ENCODE measurements around the gene OBSCN.
A peak's percentile ranks its signal among the peaks of the same experiment; 100 is the strongest.

Gene OBSCN

DNA sequence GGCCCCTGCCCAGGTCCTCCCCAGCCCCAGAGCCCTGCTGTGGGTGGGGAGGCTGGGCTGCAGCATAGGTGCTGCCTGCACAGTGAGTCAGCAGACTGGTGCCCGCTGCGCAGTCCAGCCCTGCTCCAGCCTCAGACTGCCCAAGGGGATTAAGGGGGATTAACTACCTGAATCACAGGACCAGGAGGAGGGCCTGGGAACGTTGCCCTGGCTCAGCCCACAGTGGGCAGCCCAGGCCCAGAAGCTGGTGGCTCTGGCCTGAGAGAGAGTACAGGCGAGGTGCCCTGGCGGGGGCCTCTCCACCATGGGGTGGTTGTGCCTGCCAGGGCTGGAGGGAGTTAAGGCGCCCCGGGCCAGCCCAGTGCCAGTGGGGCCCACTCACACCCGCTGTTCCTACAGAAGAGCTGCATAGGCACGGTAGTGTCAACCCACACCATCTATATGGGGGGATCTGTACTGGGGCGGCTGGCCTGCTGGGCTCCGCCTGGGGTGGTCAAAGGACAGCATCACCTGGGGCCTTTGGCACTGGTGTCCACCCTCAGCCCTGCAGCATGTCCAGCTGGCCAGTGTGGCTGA lies 2.3 kb downstream of the OBSCN start:
- in situ Hi-C loops (cut with HindIII; ENCODE audit: low pct_ligation_motif_present, low pct_unique_long_range_greater_than_20kb, low sequenced_read_pairs) = no loop called here
- DNase-seq = no peak

DNA sequence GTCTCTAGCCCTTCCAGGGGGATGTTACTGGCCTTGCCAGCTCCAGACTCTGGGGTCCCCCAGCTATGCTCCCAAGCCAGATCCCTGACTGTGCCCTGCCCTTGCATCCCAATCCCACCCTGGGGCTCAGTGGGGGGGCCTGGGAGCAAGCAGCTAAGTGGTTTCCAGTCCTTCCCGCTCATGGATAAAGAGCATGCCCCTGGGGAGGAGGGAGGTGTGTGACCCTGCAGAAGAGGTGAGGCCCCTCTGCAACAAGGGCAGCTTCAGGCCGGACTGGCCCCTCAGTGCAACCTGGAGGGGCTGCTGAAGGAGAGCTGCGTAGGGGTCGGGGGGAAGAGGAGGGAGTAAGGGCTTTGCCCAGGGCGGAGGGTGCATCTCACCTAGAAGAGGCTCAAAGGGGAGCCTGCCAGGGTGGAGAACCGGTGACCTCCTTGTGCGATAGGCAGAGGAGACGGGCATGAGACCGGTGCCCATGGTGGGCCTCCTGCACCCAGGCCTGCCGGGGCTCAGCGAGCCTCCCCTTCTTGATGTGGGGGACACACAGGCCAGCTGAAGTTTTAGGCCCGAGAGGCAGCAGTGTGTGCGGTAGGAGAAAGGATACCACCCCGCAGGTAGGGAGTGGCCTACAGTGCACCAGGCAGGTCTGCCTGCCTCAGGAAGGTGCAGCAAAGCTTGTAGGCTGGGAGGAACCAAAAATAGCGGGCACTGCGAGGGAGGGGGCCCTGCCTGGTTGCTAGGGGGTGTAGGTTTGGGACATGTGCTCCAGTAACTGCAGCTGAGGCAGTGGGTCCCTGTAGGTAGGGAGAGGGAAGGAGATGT lies 3.1 kb downstream of the OBSCN start:
- in situ Hi-C loops (cut with HindIII; ENCODE audit: low pct_ligation_motif_present, low pct_unique_long_range_greater_than_20kb, low sequenced_read_pairs) = no loop called here

DNA sequence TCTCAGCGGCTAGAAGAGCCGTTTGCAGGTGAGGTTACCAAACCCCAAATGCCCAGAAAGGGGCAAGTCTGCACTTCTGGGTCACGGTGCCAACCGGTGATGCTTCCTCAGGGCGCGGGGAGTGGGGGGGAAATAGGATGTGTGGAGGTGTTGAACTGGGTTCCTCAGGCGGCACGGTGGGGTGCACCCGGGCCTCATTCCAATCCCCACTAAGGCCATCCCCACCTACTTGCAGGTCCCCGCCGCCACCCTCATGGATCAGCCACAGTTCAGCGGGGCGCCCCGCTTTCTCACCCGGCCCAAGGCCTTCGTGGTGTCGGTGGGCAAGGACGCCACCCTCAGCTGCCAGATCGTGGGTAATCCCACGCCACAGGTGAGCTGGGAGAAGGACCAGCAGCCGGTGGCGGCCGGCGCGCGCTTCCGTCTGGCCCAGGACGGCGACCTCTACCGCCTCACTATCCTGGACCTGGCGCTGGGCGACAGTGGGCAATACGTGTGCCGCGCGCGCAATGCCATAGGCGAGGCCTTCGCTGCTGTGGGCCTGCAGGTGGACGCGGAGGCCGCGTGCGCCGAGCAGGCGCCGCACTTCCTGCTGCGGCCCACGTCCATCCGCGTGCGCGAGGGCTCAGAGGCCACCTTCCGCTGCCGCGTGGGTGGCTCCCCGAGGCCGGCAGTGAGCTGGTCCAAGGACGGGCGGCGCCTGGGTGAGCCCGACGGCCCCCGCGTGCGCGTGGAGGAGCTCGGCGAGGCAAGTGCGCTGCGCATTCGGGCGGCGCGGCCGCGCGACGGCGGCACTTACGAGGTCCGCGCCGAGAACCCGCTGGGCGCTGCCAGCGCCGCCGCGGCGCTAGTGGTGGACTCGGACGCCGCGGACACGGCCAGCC lies 3.9 kb downstream of the OBSCN start:
- DNase-seq = no peak

More for the DNA sequence above, 3.1 kb downstream of the OBSCN start:
- DNase-seq = no peak

DNA sequence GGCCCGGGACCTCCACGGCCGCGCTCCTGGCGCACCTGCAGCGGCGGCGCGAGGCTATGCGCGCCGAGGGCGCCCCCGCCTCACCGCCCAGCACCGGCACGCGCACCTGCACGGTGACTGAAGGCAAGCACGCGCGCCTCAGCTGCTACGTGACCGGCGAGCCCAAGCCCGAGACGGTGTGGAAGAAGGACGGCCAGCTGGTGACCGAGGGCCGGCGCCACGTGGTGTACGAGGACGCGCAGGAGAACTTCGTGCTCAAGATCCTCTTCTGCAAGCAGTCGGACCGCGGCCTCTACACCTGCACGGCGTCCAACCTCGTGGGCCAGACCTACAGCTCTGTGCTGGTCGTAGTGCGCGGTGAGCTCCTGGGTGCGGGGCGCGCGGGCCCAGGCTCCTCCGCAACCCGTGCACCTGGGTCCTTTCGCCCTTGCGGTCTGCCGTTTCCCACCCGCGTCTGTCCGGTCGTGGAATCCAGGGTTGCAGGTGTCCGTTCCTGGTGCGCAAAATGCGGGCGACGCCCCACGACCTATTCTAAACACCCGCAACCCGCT lies 4.6 kb downstream of the OBSCN start:
- in situ Hi-C loops (cut with HindIII; ENCODE audit: low pct_ligation_motif_present, low pct_unique_long_range_greater_than_20kb, low sequenced_read_pairs) = no loop called here
- DNase-seq = no peak

More for the DNA sequence above, 3.9 kb downstream of the OBSCN start:
- in situ Hi-C loops (cut with HindIII; ENCODE audit: low pct_ligation_motif_present, low pct_unique_long_range_greater_than_20kb, low sequenced_read_pairs) = no loop called here

DNA sequence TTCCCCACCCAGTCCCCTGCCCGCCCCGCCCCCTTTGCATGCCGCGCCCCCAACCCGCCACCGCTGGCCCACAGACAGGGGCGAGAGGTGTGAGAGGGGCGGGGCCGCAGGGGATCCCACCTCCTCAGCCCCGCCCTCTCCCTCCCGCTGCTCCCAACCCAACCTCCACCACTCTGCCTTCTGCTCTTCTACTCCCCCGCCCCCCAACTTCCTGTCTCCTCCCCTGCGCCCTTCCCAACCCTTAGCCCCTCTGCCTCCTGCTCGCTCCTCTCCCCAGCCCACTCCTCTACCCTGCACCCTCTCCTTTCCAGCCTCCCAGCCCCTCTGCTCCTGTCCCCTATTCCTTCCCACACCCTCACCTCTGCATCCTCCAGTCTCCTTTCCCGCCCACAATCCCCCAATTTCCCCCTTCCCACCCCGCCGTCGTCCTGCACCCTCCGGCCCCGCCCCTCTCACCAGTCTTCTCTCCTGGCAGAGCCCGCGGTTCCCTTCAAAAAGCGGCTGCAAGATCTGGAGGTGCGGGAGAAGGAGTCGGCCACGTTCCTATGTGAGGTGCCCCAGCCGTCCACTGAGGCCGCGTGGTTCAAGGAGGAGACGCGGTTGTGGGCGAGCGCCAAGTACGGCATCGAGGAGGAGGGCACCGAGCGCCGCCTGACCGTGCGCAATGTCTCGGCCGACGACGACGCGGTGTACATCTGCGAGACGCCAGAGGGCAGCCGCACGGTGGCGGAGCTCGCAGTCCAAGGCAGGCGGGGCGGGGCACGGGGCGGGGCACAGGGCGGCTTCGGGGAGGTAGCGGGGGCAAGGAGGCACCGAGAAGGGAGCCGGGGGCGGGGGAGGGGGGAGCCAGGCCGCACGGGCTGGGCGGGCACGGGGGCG lies 5.4 kb downstream of the OBSCN start:
- in situ Hi-C loops (cut with HindIII; ENCODE audit: low pct_ligation_motif_present, low pct_unique_long_range_greater_than_20kb, low sequenced_read_pairs) = no loop called here
- peak; percentile 90 for DNase-seq

DNA sequence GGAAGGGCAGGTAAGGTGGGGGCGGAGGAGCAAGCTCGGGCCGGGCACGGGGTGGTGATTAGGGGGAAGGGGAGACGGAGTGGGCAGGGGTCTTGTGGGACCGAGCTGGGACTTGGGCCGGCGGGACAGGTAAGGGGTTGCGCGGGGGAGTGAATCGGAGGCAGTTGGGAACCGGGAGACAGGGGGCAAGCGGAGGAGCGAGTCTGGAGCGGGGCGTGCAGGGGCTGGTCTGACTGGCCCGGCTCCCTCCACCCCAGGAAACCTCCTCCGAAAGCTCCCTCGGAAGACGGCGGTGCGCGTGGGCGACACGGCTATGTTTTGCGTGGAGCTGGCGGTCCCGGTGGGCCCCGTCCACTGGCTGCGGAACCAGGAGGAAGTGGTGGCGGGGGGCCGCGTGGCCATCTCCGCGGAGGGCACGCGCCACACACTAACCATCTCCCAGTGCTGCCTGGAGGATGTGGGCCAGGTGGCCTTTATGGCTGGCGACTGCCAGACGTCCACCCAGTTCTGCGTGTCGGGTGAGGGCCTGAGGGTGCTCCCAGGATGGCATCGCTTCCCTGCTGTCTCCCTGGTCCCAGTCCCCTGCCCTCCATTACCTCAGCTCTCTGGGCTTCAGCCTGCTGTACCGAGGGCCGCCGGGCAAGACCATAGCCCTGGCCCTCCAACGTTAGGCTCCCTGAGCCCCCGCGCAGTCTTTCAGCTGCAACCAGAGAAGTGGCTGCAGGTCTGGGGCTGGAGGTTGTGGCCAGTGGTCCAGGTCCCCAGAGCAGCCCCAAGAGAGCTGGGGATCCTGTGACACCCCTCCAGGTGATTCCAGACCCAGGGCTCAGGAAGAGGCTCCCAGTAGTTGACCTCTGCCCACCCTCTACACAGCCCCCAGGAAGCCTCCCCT lies 6.3 kb downstream of the OBSCN start:
- no peak for DNase-seq
- in situ Hi-C loops (cut with HindIII; ENCODE audit: low pct_ligation_motif_present, low pct_unique_long_range_greater_than_20kb, low sequenced_read_pairs) = no loop called here

GRCh38 chr1:228214921-228215662 lies 7.2 kb downstream of the OBSCN start:
- in situ Hi-C loops (cut with HindIII; ENCODE audit: low pct_ligation_motif_present, low pct_unique_long_range_greater_than_20kb, low sequenced_read_pairs) = no loop called here
- DNase-seq = no peak

DNA sequence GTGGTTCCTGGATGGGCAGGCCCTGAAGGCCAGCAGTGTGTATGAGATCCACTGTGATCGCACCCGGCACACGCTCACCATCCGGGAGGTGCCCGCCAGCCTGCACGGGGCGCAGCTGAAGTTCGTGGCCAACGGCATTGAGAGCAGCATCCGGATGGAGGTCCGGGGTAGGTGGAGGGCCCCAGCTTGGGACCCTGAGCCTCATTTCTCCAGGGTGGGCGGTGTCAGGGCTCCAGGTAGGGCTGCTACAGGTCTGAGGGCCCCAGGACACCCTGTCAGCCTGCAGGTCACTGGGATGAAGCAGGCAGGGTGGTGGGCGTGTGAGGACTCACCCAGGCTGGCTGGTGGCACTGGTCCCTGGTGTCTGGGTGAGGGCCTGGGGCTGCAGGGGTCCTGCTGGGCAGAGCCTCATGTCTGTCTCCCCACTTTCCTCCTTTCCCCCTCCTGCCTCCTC lies 7.8 kb downstream of the OBSCN start:
- in situ Hi-C loops (cut with HindIII; ENCODE audit: low pct_ligation_motif_present, low pct_unique_long_range_greater_than_20kb, low sequenced_read_pairs) = no loop called here
- DNase-seq = no peak

DNA sequence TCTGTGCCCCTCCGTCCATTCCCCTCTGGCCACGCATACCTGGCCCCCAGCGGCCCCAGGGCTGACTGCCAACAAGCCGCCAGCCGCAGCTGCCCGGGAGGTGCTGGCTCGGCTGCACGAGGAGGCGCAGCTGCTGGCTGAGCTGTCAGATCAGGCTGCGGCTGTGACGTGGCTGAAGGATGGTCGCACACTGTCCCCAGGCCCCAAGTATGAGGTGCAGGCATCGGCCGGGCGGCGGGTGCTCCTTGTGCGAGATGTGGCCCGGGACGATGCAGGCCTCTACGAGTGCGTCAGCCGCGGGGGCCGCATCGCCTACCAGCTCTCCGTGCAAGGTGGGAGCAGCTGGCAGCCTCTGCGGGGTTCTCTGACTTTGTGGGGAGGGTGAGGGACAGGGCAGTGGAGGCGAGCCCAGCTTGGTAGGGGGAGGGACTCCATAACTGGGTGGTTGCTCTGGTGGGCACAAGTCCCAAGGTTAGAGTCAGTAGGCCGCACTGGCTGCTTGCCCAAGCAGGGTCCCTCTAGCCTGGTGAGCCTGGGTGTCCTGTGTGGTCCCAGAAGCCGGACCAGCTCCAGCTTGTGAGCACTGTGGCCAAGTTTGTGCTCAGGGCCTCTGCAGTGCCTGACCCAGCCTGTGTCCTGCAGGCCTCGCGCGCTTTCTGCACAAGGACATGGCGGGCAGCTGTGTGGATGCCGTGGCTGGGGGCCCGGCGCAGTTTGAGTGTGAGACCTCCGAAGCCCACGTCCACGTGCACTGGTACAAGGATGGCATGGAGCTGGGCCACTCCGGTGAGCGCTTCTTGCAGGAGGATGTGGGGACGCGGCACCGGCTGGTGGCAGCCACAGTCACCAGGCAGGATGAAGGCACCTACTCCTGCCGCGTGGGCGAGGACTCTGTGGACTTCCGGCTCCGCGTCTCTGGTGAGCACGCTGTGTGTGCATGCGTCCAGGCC lies 8.8 kb downstream of the OBSCN start:
- no peak for DNase-seq
- in situ Hi-C loops (cut with HindIII; ENCODE audit: low pct_ligation_motif_present, low pct_unique_long_range_greater_than_20kb, low sequenced_read_pairs) = no loop called here

- DNase-seq = no peak
- in situ Hi-C loops (cut with HindIII; ENCODE audit: low pct_ligation_motif_present, low pct_unique_long_range_greater_than_20kb, low sequenced_read_pairs) = no loop called here
Observed at GRCh38 chr1:228217551-228218344, 9.9 kb downstream of the OBSCN start.

- no peak for DNase-seq
- in situ Hi-C loops (cut with HindIII; ENCODE audit: low pct_ligation_motif_present, low pct_unique_long_range_greater_than_20kb, low sequenced_read_pairs) = no loop called here
Observed at GRCh38 chr1:228218513-228219244, 10.8 kb downstream of the OBSCN start.

DNA sequence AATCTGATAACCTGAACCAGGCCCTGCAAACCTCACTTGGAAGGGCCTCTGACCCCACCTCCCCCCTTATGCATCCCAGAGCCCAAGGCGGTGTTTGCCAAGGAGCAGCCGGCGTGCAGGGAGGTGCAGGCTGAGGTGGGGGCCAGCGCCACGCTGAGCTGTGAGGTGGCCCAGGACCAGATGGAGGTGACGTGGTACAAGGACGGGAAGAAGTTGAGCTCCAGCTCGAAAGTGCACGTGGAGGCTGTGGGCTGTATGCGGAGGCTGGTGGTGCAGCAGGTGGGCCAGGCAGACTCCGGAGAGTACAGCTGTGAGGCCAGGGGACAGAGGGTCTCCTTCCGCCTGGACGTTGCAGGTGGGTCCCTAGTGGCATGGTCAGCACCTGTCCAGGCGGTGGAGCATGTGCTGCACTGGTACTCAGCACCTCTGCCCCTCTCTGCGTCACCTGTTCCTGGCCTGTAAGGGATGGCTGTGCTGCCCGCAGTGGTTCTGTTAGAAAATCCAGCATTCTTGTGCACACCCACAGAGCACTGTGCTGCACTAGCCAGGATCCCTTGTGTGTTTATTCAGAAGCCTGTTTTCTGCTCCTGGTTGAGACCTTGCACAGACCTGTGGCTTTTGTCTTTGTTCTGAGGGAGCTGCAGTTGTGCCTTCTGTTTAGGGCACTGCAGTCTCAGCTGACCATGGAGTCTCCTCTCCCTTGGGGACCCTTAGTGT lies 11.6 kb downstream of the OBSCN start:
- DNase-seq = no peak
- in situ Hi-C loops (cut with HindIII; ENCODE audit: low pct_ligation_motif_present, low pct_unique_long_range_greater_than_20kb, low sequenced_read_pairs) = no loop called here

DNA sequence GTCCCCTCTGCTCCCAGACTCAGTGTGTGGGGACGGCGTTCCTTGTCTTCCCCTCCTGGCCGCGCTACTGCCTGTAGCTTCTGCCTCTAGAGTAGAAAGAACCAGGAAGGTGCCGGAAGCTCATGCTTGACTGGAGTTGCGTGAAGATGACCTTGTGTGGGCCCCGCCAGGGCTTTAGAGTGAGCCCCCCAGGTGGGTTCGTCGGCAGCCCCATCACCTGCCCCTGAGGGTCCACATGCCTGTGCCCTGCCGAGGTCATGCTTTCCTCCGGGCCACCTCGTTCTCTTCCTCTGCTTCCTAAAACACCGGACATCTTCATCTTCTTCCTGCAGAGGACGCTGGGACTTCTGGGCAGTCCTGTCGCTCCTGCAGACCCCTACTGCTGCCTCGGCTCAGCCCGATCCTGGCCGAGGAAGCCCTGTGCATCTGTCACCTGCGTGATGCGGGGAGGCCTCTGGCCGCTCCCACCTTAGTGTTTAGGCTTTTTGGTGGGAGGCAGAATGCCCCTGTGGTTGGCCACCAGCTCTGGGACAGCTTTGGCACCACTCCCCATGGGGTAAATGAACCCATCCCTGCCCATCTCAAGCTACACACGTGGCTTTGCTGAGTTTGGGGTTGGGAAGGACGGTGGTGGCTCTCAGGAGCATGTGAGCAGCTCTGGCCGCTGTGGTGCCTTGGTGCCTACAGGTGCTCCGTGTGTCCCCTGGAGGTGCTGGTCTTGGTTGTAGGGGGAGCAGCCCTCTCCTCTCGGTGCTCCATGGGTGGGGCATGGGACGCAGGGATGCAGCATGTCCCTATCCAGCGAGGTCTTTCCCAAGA lies 12.3 kb downstream of the OBSCN start:
- in situ Hi-C loops (cut with HindIII; ENCODE audit: low pct_ligation_motif_present, low pct_unique_long_range_greater_than_20kb, low sequenced_read_pairs) = no loop called here
- DNase-seq = no peak
